WTC11 (cell line): Measurements from ENCODE around the gene SDC1.

Experiments used
- ATF1 ChIP-seq: sonication (generic); formaldehyde crosslinking; IDR thresholded peaks from 2 replicates; pipeline ENCODE4 v1.8.1; 2023; ENCODE audit warnings: mild to moderate bottlenecking, moderate library complexity, missing genetic modification reagents
- ELF4 ChIP-seq: sonication (generic); formaldehyde crosslinking; IDR thresholded peaks from 2 replicates; pipeline ENCODE4 v1.8.1; 2022; ENCODE audit warnings: low read depth, mild to moderate bottlenecking, moderate library complexity, missing genetic modification reagents
- ESRRA ChIP-seq: sonication (generic); formaldehyde crosslinking; IDR thresholded peaks from 2 replicates; pipeline ENCODE4 v1.8.1; 2022; ENCODE audit warnings: mild to moderate bottlenecking, missing genetic modification reagents, borderline replicate concordance
- FOXP1 ChIP-seq: sonication (generic); formaldehyde crosslinking; IDR thresholded peaks from 2 replicates; pipeline ENCODE4 v1.8.0; 2022; ENCODE audit warnings: missing genetic modification reagents, mild to moderate bottlenecking, moderate library complexity, borderline replicate concordance
- SMAD4 ChIP-seq: sonication (generic); formaldehyde crosslinking; IDR thresholded peaks from 2 replicates; pipeline ENCODE4 v1.8.0; 2022; ENCODE audit warnings: mild to moderate bottlenecking, missing genetic modification reagents
- ZNF121 ChIP-seq: sonication (generic); formaldehyde crosslinking; IDR thresholded peaks from 2 replicates; pipeline ENCODE4 v1.8.0; 2023; ENCODE audit warnings: missing genetic modification reagents
- ZNF138 ChIP-seq: sonication (generic); formaldehyde crosslinking; conservative IDR thresholded peaks from 2 replicates; pipeline ENCODE4 v1.8.1; 2022; ENCODE audit warnings: mild to moderate bottlenecking, moderate library complexity, missing genetic modification reagents
- ZNF263 ChIP-seq: sonication (generic); formaldehyde crosslinking; IDR thresholded peaks from 2 replicates; pipeline ENCODE4 v1.8.1; 2022; ENCODE audit warnings: low read depth, mild to moderate bottlenecking, moderate library complexity, missing genetic modification reagents
- TF ChIP-seq, protein P1 (sequence below): sonication (generic); formaldehyde crosslinking; IDR thresholded peaks from 2 replicates; pipeline ENCODE4 v1.8.1; 2022; ENCODE audit warnings: mild to moderate bottlenecking, moderate library complexity, missing genetic modification reagents
- TF ChIP-seq, protein P2 (sequence below): fragments of 200-600 bp; IDR thresholded peaks from 2 replicates; pipeline ENCODE4 v1.8.0; 2022; ENCODE audit warnings: antibody characterized with exemption
- TF ChIP-seq, protein P3 (sequence below): sonication (generic); formaldehyde crosslinking; IDR thresholded peaks from 2 replicates; pipeline ENCODE4 v1.8.1; 2023; ENCODE audit warnings: mild to moderate bottlenecking, missing genetic modification reagents, moderate library complexity
- TF ChIP-seq, protein P4 (sequence below): sonication (generic); formaldehyde crosslinking; IDR thresholded peaks from 2 replicates; pipeline ENCODE4 v1.8.1; 2023; ENCODE audit warnings: mild to moderate bottlenecking, missing genetic modification reagents, moderate library complexity
- TF ChIP-seq, protein P5 (sequence below): fragments of 250-450 bp; sonication (Bioruptor Pico); IDR thresholded peaks from 2 replicates; pipeline ENCODE4 v1.9.0; 2021; ENCODE audit warnings: mild to moderate bottlenecking, borderline replicate concordance

DNA sequence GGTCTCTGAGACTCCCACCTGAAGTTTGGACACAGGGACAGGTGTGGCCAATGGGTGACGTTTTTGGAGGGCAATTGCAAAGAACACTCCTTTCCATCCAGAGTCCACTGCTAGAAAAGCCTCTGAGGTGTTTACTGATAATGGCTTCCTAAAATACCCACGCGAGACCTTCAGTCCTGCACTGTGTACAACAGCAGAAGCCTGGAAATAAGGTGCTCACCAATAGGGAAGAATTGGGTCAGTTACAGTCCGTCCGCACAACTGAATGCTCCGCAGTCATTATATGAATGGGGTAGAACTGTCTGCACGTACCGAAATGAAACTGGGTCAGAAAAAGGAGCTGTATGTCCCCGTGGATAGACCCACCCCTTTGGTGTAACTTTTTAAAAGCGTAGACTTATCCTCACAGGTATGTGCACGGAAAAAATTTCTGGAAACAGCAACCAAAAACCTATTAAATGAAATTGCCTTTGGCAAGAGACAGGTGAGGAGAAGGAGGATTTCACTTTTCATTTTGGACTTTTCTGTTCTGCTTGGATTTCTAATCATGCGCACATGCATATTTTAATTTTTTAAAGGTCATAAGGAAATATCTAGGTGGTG lies 29.4 kb downstream of the SDC1 start:
- TF ChIP-seq ZNF138 (no peak), ESRRA (CRISPR knock-in tag) (no peak), ZNF263 (CRISPR knock-in tag) (no peak), ELF4 (CRISPR knock-in tag) (no peak), FOXP1 (no peak), ZNF121 (CRISPR knock-in tag) (no peak), SMAD4 (CRISPR knock-in tag) (no peak), ATF1 (CRISPR knock-in tag) (no peak)
- TF ChIP-seq, protein P1, sequence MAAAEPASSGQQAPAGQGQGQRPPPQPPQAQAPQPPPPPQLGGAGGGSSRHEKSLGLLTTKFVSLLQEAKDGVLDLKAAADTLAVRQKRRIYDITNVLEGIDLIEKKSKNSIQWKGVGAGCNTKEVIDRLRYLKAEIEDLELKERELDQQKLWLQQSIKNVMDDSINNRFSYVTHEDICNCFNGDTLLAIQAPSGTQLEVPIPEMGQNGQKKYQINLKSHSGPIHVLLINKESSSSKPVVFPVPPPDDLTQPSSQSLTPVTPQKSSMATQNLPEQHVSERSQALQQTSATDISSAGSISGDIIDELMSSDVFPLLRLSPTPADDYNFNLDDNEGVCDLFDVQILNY (CRISPR knock-in tag): no peak
- TF ChIP-seq, protein P2, sequence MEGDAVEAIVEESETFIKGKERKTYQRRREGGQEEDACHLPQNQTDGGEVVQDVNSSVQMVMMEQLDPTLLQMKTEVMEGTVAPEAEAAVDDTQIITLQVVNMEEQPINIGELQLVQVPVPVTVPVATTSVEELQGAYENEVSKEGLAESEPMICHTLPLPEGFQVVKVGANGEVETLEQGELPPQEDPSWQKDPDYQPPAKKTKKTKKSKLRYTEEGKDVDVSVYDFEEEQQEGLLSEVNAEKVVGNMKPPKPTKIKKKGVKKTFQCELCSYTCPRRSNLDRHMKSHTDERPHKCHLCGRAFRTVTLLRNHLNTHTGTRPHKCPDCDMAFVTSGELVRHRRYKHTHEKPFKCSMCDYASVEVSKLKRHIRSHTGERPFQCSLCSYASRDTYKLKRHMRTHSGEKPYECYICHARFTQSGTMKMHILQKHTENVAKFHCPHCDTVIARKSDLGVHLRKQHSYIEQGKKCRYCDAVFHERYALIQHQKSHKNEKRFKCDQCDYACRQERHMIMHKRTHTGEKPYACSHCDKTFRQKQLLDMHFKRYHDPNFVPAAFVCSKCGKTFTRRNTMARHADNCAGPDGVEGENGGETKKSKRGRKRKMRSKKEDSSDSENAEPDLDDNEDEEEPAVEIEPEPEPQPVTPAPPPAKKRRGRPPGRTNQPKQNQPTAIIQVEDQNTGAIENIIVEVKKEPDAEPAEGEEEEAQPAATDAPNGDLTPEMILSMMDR: no peak
- TF ChIP-seq, protein P3, sequence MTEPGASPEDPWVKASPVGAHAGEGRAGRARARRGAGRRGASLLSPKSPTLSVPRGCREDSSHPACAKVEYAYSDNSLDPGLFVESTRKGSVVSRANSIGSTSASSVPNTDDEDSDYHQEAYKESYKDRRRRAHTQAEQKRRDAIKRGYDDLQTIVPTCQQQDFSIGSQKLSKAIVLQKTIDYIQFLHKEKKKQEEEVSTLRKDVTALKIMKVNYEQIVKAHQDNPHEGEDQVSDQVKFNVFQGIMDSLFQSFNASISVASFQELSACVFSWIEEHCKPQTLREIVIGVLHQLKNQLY: no peak
- TF ChIP-seq, protein P4, sequence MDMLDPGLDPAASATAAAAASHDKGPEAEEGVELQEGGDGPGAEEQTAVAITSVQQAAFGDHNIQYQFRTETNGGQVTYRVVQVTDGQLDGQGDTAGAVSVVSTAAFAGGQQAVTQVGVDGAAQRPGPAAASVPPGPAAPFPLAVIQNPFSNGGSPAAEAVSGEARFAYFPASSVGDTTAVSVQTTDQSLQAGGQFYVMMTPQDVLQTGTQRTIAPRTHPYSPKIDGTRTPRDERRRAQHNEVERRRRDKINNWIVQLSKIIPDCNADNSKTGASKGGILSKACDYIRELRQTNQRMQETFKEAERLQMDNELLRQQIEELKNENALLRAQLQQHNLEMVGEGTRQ (CRISPR knock-in tag): no peak
- TF ChIP-seq, protein P5, sequence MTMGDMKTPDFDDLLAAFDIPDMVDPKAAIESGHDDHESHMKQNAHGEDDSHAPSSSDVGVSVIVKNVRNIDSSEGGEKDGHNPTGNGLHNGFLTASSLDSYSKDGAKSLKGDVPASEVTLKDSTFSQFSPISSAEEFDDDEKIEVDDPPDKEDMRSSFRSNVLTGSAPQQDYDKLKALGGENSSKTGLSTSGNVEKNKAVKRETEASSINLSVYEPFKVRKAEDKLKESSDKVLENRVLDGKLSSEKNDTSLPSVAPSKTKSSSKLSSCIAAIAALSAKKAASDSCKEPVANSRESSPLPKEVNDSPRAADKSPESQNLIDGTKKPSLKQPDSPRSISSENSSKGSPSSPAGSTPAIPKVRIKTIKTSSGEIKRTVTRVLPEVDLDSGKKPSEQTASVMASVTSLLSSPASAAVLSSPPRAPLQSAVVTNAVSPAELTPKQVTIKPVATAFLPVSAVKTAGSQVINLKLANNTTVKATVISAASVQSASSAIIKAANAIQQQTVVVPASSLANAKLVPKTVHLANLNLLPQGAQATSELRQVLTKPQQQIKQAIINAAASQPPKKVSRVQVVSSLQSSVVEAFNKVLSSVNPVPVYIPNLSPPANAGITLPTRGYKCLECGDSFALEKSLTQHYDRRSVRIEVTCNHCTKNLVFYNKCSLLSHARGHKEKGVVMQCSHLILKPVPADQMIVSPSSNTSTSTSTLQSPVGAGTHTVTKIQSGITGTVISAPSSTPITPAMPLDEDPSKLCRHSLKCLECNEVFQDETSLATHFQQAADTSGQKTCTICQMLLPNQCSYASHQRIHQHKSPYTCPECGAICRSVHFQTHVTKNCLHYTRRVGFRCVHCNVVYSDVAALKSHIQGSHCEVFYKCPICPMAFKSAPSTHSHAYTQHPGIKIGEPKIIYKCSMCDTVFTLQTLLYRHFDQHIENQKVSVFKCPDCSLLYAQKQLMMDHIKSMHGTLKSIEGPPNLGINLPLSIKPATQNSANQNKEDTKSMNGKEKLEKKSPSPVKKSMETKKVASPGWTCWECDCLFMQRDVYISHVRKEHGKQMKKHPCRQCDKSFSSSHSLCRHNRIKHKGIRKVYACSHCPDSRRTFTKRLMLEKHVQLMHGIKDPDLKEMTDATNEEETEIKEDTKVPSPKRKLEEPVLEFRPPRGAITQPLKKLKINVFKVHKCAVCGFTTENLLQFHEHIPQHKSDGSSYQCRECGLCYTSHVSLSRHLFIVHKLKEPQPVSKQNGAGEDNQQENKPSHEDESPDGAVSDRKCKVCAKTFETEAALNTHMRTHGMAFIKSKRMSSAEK (CRISPR knock-in tag): no peak
